A673 (cell line): ENCODE data around the gene FBXO42.

ENCODE experiments used
- CTCF ChIP-seq: fragments of 300-800, 200-600 bp; sonication (generic); conservative IDR thresholded peaks from 2 replicates; pipeline ENCODE4 v1.5.1; 2017; ENCODE audit warnings: low read depth, mild to moderate bottlenecking, antibody characterized with exemption, low read length, moderate library complexity, mixed read lengths
- EZH2 ChIP-seq: fragments of 200-600 bp; sonication (generic); IDR thresholded peaks from 2 replicates; pipeline ENCODE4 v1.6.1; 2017; ENCODE audit warnings: borderline replicate concordance, low read depth, mild to moderate bottlenecking, mixed read lengths, antibody characterized with exemption, low read length; ENCODE audit not compliant: poor library complexity, severe bottlenecking

- TF ChIP-seq EZH2, result no peak
- peak; percentile 28; the same call in 1 of the 2 replicates for TF ChIP-seq CTCF
Observed at GRCh38 chr1:16235944-16236510, 116.3 kb downstream of the FBXO42 start.
